HepG2 (cell line): ENCODE results near the gene GAD1. TPM values are rescaled to one million over a fixed set of nuclear protein-coding genes. Genes with fewer than 3 reads are reported as not detected.

Experiments used
- DR1 ChIP-seq: sonication (generic); formaldehyde crosslinking; IDR thresholded peaks from 2 replicates; pipeline ENCODE4 v1.8.0; 2021; ENCODE audit warnings: mild to moderate bottlenecking, missing genetic modification reagents, inconsistent platforms
- KLF9 ChIP-seq: IDR thresholded peaks from 2 replicates; pipeline ENCODE4 v1.6.1; 2016; ENCODE audit warnings: low read depth
- MED8 ChIP-seq: sonication (generic); formaldehyde crosslinking; IDR thresholded peaks from 2 replicates; pipeline ENCODE4 v1.8.1; 2023; ENCODE audit warnings: mild to moderate bottlenecking, missing genetic modification reagents; ENCODE audit not compliant: insufficient replicate concordance
- NKX3-1 ChIP-seq: sonication (generic); formaldehyde crosslinking; IDR thresholded peaks from 2 replicates; pipeline ENCODE4 v1.5.0; 2020; ENCODE audit warnings: missing genetic modification reagents
- RFX3 ChIP-seq: IDR thresholded peaks from 2 replicates; pipeline ENCODE4 v1.6.1; 2016; ENCODE audit warnings: missing biosample characterization, missing genetic modification reagents
- SMAD9 ChIP-seq: sonication (generic); formaldehyde crosslinking; IDR thresholded peaks from 2 replicates; pipeline ENCODE4 v1.5.1; 2020; ENCODE audit warnings: mild to moderate bottlenecking, missing genetic modification reagents
- SP4 ChIP-seq: sonication (generic); formaldehyde crosslinking; IDR thresholded peaks from 2 replicates; pipeline ENCODE4 v1.8.1; 2023; ENCODE audit warnings: mild to moderate bottlenecking, missing genetic modification reagents
- TAF15 ChIP-seq: fragments of 200-400 bp; formaldehyde crosslinking; IDR thresholded peaks from one replicate; pipeline ENCODE4 v1.6.1; 2018; ENCODE audit warnings: mild to moderate bottlenecking, low read depth, low read length; ENCODE audit not compliant: poor library complexity, severe bottlenecking
- TMF1 ChIP-seq: sonication (generic); formaldehyde crosslinking; IDR thresholded peaks from 2 replicates; pipeline ENCODE4 v1.8.1; 2022; ENCODE audit warnings: low read depth, missing genetic modification reagents
- ZNF101 ChIP-seq: sonication (generic); formaldehyde crosslinking; IDR thresholded peaks from 2 replicates; pipeline ENCODE4 v1.4.0; 2020; ENCODE audit warnings: mild to moderate bottlenecking, low read depth, missing genetic modification reagents, borderline replicate concordance
- ZNF136 ChIP-seq: sonication (generic); formaldehyde crosslinking; IDR thresholded peaks from 2 replicates; pipeline ENCODE4 v1.8.1; 2022; ENCODE audit warnings: low read depth, mild to moderate bottlenecking, moderate library complexity, missing genetic modification reagents
- ZNF282 ChIP-seq: fragments of 450-650 bp; IDR thresholded peaks from 2 replicates; pipeline ENCODE4 v1.6.1; 2018; ENCODE audit not compliant: partially characterized antibody
- ZNF343 ChIP-seq: sonication (generic); formaldehyde crosslinking; IDR thresholded peaks from 2 replicates; pipeline ENCODE4 v1.4.0; 2020; ENCODE audit warnings: mild to moderate bottlenecking, missing genetic modification reagents
- ZNF382 ChIP-seq: sonication (generic); formaldehyde crosslinking; IDR thresholded peaks from 2 replicates; pipeline ENCODE4 v1.5.0; 2020; ENCODE audit warnings: missing genetic modification reagents, mild to moderate bottlenecking, borderline replicate concordance
- ZNF451 ChIP-seq: sonication (generic); formaldehyde crosslinking; IDR thresholded peaks from 2 replicates; pipeline ENCODE4 v1.5.0; 2020; ENCODE audit warnings: mild to moderate bottlenecking, missing genetic modification reagents
- ZNF468 ChIP-seq: sonication (generic); formaldehyde crosslinking; IDR thresholded peaks from 2 replicates; pipeline ENCODE4 v1.8.0; 2022; ENCODE audit warnings: mild to moderate bottlenecking, moderate library complexity, missing genetic modification reagents
- ZNF547 ChIP-seq: sonication (generic); formaldehyde crosslinking; IDR thresholded peaks from 2 replicates; pipeline ENCODE4 v1.5.1; 2020; ENCODE audit warnings: mild to moderate bottlenecking, missing genetic modification reagents
- ZNF660 ChIP-seq: sonication (generic); formaldehyde crosslinking; IDR thresholded peaks from 2 replicates; pipeline ENCODE4 v1.5.1; 2020; ENCODE audit warnings: mild to moderate bottlenecking, low read depth, missing genetic modification reagents, borderline replicate concordance
- ZNF703 ChIP-seq: sonication (generic); formaldehyde crosslinking; IDR thresholded peaks from 2 replicates; pipeline ENCODE4 v1.5.1; 2020; ENCODE audit warnings: missing genetic modification reagents, mild to moderate bottlenecking, moderate library complexity, borderline replicate concordance
- polyA plus RNA-seq, 8 experiments: library from polyadenylated mRNA; depleted of rRNA in 3 of 8; stranded (reverse) in 7 of 8; unstranded in 1 of 8; fragments of >200 nt; fragmentation: Illumina TruSeq in 4 of 8; extraction: Trizol in 4 of 8; gene quantifications; 2 replicates each; pipeline versions ENCODE4 v1.2.1 to v1.2.3, GENCODE V29; 2011 to 2016; ENCODE audit warnings: low read depth in 4 of 8, missing spikeins in 1 of 8, mixed read lengths in 1 of 8; ENCODE audit not compliant: insufficient read depth in 1 of 8
- total RNA-seq, 5 experiments: library from RNA; depleted of rRNA; stranded (reverse); fragments of >200 nt; fragmentation: Illumina TruSeq; extraction: Trizol; gene quantifications; 2 replicates each; pipeline ENCODE4 v1.2.3, GENCODE V29; 2016; ENCODE audit warnings: low read depth in 1 of 5
- TF ChIP-seq, protein P1 (sequence below): sonication (generic); formaldehyde crosslinking; IDR thresholded peaks from 2 replicates; pipeline ENCODE4 v1.5.0; 2020; ENCODE audit warnings: mild to moderate bottlenecking, missing genetic modification reagents, moderate library complexity
- TF ChIP-seq, protein P2 (sequence below): sonication (generic); formaldehyde crosslinking; IDR thresholded peaks from 2 replicates; pipeline ENCODE4 v1.9.0; 2021; ENCODE audit warnings: missing genetic modification reagents, borderline replicate concordance
- TF ChIP-seq, protein P3 (sequence below): IDR thresholded peaks from 2 replicates; pipeline ENCODE4 v1.6.1; 2018; ENCODE audit warnings: missing genetic modification reagents
- TF ChIP-seq, protein P4 (sequence below): sonication (generic); formaldehyde crosslinking; conservative IDR thresholded peaks from 2 replicates; pipeline ENCODE4 v1.8.0; 2022; ENCODE audit warnings: mild to moderate bottlenecking, moderate library complexity, missing genetic modification reagents

The GAD1 gene
- total and polyA plus RNA-seq, 2 of the 13 experiments (the other 11 are each of a cell fraction or from before 2014, with no cell fraction given), result 0.09 to 0.13 TPM

DNA sequence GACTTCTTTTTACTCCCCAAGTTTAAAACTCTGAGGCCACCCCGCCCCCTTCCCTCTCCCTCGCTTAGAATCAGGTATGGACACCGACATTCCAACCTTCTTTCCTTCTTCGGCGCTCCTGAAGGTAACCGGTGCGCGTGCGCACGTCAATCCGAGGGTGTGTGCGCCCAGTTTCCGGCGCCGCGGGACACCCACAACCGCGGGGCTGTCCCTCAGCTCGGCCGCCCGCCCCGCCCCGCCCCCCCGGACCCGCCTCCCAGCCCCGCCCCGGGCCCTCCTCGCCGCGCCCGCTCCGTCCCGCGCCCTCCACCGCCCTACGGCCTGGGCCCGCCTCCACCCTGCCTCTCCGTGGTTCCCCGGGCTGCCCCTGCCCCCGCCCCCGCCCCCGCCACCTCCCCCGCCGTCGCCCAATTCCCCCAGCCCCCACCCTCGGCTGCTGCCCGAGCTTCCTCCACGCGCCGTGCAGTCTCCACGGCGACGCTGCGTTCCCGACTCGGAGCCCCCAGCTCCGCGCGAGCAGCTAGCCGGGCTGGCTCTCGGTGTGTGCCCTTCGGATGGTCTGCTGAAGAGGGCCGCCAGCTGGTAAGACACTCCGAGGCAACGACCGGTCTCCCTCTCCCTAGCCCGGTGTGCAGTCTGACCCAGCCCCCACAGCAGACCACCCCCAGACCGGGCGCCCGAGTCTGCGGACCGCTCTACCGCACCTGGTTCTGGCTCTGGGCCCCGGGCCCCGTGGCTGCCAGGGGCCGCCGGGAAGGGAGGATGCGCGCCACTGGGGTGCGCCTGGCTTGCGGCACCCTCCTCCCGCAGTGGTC, 45.9 kb upstream of the GAD1 start (continued):
- TF ChIP-seq, protein P1, sequence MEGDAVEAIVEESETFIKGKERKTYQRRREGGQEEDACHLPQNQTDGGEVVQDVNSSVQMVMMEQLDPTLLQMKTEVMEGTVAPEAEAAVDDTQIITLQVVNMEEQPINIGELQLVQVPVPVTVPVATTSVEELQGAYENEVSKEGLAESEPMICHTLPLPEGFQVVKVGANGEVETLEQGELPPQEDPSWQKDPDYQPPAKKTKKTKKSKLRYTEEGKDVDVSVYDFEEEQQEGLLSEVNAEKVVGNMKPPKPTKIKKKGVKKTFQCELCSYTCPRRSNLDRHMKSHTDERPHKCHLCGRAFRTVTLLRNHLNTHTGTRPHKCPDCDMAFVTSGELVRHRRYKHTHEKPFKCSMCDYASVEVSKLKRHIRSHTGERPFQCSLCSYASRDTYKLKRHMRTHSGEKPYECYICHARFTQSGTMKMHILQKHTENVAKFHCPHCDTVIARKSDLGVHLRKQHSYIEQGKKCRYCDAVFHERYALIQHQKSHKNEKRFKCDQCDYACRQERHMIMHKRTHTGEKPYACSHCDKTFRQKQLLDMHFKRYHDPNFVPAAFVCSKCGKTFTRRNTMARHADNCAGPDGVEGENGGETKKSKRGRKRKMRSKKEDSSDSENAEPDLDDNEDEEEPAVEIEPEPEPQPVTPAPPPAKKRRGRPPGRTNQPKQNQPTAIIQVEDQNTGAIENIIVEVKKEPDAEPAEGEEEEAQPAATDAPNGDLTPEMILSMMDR (CRISPR knock-in tag), result peak; percentile 54
- TF ChIP-seq SP4 (CRISPR knock-in tag) (peak; percentile 60; the same call in 1 of the 2 replicates), ZNF547 (CRISPR knock-in tag) (no peak; the same call in 1 of the 2 replicates), ZNF343 (CRISPR knock-in tag) (no peak), ZNF468 (CRISPR knock-in tag) (no peak), ZNF451 (CRISPR knock-in tag) (no peak), RFX3 (CRISPR knock-in tag) (no peak), ZNF382 (CRISPR knock-in tag) (no peak), KLF9 (CRISPR knock-in tag) (no peak), ZNF660 (CRISPR knock-in tag) (no peak), TAF15 (peak; percentile 87), MED8 (no peak), SMAD9 (CRISPR knock-in tag) (no peak), DR1 (CRISPR knock-in tag) (peak; percentile 32; the same call in 1 of the 2 replicates), ZNF282 (no peak), NKX3-1 (CRISPR knock-in tag) (0 out of 2 replicates have a peak, but pooled peaks have one; percentile 32), ZNF101 (CRISPR knock-in tag) (no peak), TMF1 (CRISPR knock-in tag) (no peak), ZNF136 (CRISPR knock-in tag) (0 out of 2 replicates have a peak, but pooled peaks have one; percentile 68), ZNF703 (CRISPR knock-in tag) (no peak)
- TF ChIP-seq, protein P2, sequence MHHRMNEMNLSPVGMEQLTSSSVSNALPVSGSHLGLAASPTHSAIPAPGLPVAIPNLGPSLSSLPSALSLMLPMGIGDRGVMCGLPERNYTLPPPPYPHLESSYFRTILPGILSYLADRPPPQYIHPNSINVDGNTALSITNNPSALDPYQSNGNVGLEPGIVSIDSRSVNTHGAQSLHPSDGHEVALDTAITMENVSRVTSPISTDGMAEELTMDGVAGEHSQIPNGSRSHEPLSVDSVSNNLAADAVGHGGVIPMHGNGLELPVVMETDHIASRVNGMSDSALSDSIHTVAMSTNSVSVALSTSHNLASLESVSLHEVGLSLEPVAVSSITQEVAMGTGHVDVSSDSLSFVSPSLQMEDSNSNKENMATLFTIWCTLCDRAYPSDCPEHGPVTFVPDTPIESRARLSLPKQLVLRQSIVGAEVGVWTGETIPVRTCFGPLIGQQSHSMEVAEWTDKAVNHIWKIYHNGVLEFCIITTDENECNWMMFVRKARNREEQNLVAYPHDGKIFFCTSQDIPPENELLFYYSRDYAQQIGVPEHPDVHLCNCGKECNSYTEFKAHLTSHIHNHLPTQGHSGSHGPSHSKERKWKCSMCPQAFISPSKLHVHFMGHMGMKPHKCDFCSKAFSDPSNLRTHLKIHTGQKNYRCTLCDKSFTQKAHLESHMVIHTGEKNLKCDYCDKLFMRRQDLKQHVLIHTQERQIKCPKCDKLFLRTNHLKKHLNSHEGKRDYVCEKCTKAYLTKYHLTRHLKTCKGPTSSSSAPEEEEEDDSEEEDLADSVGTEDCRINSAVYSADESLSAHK (CRISPR knock-in tag), result no peak
- TF ChIP-seq, protein P3, sequence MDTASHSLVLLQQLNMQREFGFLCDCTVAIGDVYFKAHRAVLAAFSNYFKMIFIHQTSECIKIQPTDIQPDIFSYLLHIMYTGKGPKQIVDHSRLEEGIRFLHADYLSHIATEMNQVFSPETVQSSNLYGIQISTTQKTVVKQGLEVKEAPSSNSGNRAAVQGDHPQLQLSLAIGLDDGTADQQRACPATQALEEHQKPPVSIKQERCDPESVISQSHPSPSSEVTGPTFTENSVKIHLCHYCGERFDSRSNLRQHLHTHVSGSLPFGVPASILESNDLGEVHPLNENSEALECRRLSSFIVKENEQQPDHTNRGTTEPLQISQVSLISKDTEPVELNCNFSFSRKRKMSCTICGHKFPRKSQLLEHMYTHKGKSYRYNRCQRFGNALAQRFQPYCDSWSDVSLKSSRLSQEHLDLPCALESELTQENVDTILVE, result no peak
- TF ChIP-seq, protein P4, sequence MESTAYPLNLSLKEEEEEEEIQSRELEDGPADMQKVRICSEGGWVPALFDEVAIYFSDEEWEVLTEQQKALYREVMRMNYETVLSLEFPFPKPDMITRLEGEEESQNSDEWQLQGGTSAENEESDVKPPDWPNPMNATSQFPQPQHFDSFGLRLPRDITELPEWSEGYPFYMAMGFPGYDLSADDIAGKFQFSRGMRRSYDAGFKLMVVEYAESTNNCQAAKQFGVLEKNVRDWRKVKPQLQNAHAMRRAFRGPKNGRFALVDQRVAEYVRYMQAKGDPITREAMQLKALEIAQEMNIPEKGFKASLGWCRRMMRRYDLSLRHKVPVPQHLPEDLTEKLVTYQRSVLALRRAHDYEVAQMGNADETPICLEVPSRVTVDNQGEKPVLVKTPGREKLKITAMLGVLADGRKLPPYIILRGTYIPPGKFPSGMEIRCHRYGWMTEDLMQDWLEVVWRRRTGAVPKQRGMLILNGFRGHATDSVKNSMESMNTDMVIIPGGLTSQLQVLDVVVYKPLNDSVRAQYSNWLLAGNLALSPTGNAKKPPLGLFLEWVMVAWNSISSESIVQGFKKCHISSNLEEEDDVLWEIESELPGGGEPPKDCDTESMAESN (CRISPR knock-in tag), result peak; percentile 64; the same call in 1 of the 2 replicates
